Kidney capillary endothelial cell (primary cell): Measurements from ENCODE around the gene EGFR.

Experiments used
- DNase-seq: peaks from one replicate; pipeline ENCODE4 v3.0.0-alpha.2; 2018; ENCODE audit warnings: low spot score

The EGFR gene

GRCh38 chr7:55212176-55212575 is 193.4 kb downstream of the EGFR start:
- DNase-seq, result no peak

GRCh38 chr7:55212838-55213237 is 194.0 kb downstream of the EGFR start:
- DNase-seq, result peak; percentile 34

- no peak for DNase-seq
Measured at GRCh38 chr7:55214707-55215106, 195.9 kb downstream of the EGFR start.

GRCh38 chr7:55223023-55223422 is 204.2 kb downstream of the EGFR start:
- DNase-seq, result no peak

- no peak for DNase-seq
Measured at GRCh38 chr7:55224111-55224510, 205.3 kb downstream of the EGFR start.

- DNase-seq, result no peak
Measured at GRCh38 chr7:55224810-55225209, 206.0 kb downstream of the EGFR start.

DNA sequence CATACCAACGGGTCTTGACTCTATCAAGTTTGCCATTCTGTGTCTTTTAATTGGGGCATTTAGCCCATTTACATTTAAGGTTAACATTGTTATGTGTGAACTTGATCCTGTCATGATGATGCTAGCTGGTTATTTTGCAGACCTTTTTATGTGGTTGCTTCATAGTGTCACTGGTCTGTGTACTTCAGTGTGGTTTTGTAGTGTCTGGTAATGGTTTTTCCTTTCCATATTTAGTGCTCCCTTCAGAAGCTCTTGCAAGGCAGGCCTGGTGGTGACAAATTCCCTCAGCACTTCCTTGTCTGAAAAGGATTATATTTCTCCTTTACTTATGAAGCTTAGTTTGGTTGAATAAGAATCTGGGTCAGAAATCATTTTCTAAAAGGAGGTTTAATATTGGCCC is 211.2 kb downstream of the EGFR start:
- DNase-seq, result no peak

DNA sequence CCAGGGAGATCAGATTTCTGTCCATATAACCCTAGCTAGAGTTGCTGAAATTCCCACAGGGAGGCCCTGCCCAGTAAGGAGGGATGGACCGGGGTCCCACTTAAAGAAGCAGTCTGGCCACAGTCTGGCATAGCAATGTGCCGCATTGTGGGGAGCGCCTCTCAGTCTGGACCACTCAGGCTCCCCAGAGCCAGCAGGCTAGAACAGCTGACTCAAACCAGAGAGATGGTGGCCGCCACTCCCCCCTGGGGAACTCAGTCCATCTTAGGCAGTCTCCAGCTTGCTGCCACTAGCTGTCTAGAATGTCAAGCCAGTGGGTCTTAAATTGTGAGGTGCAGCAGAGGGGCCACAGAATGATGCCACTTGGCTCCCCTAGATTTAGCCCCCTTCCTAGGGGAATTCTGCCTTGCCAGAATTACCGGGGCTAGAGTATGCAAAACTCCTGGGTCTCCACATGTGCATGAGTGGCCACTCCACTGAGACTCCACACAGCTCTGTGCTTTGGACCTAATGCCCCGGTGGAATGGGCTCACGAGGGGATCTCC is 213.0 kb downstream of the EGFR start:
- no peak for DNase-seq

GRCh38 chr7:55233001-55233400 is 214.2 kb downstream of the EGFR start:
- DNase-seq, result no peak

DNA sequence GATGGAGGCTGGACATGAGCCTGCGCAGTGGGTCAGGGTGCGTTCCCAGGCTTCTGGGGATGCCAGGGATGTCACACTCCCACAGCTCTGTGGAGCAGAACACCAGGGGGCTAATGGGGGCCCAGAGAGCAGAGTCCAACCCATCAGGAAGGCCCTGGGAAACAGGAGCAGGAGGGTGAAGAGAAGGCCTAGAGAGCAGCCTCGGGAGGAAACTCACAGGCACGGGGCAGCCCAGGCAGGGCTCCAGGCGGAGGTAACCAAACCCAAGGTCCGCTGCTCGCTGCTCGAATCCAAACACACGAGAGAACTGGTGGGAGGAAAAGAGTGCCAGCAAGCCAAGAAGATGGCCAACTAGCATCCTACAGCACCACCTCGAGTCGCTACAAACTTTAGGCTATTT is 215.6 kb downstream of the EGFR start:
- DNase-seq, result no peak

DNA sequence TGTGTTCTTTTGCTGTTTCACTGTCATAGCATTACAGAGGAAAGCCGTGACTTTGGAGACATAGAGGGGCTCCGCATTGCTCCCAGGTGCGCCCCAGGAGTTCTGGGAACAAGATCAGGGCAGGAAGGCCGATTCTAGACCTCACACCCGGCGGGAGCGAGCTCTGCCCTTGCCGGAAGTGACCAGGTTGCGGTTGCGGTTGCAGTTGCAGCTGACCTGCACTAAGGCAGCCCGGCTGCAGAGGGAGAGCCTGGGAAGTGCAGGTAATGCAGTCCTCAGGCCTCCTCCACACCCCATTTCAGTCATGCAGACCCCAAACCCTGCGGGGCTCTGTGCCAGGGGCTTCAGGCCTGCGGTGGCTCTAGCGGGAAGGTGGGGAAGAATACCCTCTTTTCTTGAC is 216.3 kb downstream of the EGFR start:
- no peak for DNase-seq

DNA sequence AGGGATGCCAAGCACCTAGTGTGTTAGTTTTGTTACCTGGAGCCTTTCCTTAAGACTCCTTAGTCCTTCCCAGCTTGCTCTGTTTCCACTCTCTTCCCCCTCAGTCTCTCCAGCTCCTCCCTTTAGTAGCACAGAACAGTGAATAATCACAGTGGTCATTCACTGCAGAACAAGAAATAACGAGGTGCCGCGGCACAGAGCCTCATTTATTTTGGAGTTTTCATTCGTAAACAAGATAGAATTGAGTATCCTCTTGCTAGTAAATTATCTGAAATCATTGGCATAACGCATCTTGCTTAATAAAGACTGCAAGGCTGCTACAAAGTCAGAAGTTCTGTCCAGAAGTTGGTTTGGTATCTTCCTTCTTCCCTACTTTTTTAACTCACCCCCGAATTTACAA is 217.0 kb downstream of the EGFR start:
- no peak for DNase-seq

GRCh38 chr7:55236476-55236875 is 217.7 kb downstream of the EGFR start:
- DNase-seq, result no peak

DNA sequence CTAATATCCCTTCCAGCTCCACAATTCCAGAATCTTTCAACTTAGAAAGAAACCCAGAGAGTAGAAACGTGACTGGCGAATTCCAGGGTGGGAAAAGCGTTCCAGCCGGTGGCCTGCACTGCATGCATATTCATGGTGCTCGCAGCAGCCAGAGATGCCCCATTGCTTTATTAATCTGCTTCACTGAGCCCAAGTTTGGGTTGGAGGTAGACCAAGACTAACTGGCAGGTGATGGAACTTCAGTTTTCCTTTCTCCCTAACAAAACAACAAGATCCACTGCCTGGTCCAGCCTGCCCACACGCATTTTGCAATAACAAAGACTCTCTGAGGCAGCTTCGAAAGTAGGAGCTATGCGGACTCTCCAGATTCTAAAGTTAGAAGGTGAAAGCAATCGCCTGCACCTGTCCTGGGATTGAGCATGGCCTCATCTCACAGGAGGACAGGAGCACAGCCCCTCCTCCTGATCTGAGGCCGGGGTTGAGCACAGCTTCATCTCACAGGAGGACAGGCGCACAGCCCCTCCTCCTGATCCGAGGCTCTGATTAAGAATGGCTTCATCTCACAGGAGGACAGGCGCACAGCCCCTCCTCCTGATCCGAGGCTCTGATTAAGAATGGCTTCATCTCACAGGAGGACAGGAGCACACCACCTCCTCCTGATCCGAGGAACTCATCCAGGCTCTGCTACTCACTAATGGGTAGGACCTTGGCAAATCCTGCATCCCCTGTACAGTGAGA is 218.5 kb downstream of the EGFR start:
- DNase-seq, result no peak

DNA sequence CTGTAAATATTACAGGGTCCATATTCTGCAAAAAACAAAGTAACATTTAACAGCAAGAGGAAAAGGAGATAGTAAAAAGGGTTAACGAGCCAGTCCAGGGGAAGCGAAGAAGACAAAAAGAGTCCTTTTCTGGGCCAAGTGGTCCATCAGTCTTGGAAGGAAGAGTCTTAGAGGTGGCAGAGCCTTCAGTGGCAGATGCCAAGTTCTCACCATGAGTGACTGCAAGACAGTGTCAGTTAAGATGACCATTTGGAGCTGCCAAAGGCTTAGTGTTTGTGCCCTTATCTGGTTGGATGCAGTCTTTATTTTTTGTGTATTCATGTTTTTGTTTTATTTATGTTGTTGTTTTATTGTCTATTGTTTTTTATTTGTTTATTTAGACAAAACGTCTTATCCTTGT is 220.6 kb downstream of the EGFR start:
- DNase-seq, result no peak

GRCh38 chr7:55240418-55241142 is 221.8 kb downstream of the EGFR start:
- no peak for DNase-seq

DNA sequence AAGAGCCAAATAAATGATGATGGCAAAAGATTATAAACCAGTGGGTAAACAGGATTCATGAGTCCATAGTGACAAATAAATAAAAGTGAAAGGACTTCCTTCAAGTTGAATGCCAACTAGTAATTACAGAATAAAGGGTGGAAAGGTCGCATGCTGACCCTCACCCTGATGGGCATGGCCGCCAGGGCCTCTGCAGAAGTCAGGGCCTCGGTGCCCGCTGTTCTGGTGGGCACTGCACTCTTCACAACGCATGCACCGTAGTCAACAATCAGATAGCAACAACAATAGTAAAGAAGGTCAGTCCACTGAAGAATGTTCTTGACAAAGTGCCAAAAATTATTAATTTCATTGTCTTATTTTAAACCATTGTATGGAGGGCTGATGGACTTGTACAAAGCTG is 223.1 kb downstream of the EGFR start:
- DNase-seq, result peak; percentile 25

- no peak for DNase-seq
Measured at GRCh38 chr7:55242613-55243012, 223.8 kb downstream of the EGFR start.

- no peak for DNase-seq
Measured at GRCh38 chr7:55244006-55244745, 225.4 kb downstream of the EGFR start.

- DNase-seq, result no peak
Measured at GRCh38 chr7:55245271-55245723, 226.5 kb downstream of the EGFR start.

DNA sequence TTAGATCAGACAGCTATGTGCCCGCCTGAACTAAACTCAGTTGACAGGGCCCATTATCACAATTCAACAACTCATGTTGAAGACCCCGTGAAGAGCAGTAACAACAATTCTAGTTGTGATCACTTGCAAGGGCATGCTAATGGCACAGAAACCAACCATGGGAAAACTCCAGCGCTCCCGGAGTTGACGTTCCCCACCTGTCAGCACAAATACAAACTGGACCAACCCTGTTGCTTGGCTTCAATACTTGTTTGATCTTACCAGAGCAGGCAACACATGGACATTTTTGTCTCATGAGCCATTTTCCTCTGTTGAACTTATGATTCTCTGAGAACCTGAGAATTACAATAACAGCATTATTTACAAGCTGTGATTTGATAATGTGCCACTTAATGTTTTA is 227.4 kb downstream of the EGFR start:
- no peak for DNase-seq

GRCh38 chr7:55247428-55247827 is 228.6 kb downstream of the EGFR start:
- no peak for DNase-seq

GRCh38 chr7:55248526-55248925 is 229.7 kb downstream of the EGFR start:
- DNase-seq, result no peak
